ENCODE measurements around the gene FCHSD2.

- TF ChIP-seq POLR2AphosphoS5 (IDR thresholded peaks at IDR 0.05; ENCODE audit: low read depth, low read length) (no peak), REST (IDR thresholded peaks at IDR 0.05; ENCODE audit: insufficient read depth in 1 of 2, low read depth in 2 of 2, low read length in 2 of 2) (no peak), TAF1 (IDR thresholded peaks at IDR 0.05; ENCODE audit: borderline replicate concordance, insufficient read depth, low read length) (no peak), SIN3A (IDR thresholded peaks at IDR 0.05; ENCODE audit: borderline replicate concordance, insufficient read depth, low read length) (no peak), FOXP2 (optimal IDR thresholded peaks at IDR 0.05; ENCODE audit: borderline replicate concordance, extremely low read depth, extremely low read length, insufficient read depth) (no peak)
These were observed 229.9 kb downstream of the FCHSD2 start for GRCh38 chr11:72912253-72912652.

Measured in PFSK-1 (cell line).